HG03175 (cell line): ENCODE data around the gene KAT2A.

Source experiments
- ATAC-seq: cut with Tn5 transposase; IDR thresholded peaks from one replicate; pipeline ENCODE4 v1.9.1; 2021; ENCODE audit warnings: mild to moderate bottlenecking, moderate library complexity; ENCODE audit not compliant: unreplicated experiment

KAT2A gene

DNA sequence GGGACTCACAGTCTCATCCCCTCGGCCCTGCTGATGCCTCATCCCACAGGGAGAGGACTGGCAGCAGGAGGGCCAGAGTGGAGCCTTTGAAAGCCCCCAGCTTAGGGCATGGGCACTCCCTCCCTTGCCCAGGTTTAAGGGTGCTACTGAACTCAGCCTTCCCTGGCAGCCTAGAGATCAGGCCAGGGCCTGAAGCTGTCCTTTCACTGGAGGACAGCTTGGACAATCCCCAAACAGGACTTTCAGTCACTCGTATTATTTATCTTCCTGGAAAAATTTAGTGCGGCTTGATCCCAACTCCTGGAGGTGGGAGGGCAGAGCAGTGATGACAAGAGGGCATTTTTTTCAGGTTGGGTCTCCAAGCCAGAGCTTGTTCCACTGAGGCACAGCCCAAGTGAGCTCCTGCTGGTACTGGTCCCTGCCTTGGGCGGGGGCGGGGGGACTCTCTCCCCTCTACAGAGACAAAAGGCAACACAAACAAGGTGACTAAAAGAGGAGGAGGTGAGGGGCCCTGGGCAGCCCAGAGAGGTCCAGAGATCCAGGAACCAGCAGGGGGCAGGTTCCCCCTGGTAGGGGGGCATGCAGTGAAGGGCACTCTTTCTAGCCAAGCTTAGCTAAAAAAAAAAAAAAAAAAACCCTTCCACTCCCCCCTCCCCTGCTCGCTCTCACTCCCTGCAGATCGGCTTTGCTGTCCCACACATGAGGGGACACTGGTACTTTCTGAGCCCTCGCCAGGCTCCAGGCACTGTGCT lies 24.6 kb downstream of the KAT2A start:
- ATAC-seq = no peak

DNA sequence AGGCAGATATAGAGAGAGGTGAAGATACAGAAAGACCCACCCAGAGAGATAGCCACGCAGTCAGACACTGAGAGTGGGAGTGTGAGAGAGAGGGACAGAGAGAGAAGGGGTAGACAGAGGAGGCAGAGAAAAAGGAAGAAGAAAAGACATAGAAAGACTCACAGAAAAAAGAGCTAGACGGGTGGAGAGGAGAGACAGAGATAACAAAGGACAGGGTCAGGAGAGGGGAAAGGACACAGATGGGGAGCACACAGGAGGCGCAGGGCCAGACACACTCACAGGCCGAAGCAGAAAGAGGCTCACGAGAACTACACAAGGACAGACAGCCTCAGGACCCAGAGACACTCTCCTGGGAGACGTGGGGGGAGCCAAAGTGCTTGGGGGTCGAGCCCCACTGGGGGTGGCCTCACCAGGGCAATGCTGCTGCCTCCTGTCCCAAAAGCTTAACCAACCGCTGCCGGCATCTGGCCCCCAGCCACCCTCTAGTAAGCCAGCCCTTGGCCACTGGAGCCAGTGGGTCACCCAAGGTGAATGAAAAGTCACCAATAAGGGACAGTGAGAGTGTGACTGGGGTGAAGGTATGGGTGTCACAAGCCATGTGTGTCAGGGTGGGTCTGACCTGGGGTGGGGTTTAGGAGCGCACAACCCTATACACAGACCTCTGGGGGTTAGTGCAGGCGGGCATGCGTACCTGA lies 26.6 kb downstream of the KAT2A start:
- ATAC-seq = no peak

DNA sequence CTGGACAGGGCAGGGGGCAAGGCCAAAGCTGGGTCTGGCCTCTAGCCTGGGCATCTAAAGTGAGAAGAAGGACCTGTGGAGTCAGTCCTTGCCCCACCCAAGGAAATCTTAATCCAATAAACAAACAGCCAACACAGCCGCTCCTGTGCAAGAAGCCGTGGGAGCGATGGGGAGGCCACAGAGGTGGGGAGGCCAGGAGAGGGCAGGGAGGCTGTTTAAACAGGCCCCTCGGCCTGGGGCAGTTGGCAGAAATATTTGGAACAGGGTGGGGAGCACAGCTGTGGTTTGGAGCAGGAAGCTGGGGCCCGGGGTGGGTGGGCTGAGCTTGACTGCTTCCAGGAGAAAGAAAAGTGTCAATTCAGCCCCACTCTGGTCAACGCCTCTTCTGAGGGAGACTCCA lies 28.2 kb downstream of the KAT2A start:
- ATAC-seq = no peak

DNA sequence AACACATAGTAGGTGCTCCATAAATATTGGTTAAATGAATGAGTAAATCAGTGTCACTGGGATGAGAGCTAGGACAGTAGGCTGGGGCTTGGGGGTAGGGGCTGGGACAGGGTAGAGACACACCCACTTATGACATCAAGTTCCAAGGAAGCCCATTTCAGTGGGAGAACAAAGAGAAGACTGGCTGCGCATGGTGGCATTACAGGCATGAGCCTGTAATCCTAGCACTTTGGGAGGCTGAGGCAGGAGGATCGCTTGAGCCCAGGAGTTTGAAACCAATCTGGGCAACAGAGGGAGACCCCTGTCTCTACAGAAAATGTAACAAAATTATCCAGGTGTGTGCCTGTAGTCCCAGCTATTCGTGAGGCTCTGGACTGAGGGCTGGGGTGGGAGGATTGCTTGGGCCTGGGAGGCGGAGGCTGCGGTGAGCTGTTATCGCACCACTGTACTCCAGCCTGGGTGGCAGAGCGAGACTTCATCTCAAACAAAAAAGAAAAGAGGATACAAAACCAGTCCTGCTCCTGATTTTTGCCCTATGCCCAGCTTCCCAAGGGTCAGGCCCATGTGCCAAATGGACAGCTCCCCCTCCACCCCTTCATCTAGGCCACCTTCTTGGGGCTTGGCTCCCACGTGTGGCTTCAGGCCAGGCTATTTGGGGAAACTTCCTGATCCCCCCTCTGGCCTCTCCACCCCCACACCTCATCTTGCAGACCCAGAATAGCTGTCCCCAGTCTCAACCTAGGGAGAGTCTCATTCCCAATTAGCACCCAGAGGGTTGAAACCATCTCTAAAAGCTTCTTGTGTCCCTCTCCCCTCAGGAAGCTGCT lies 30.0 kb downstream of the KAT2A start:
- no peak for ATAC-seq

DNA sequence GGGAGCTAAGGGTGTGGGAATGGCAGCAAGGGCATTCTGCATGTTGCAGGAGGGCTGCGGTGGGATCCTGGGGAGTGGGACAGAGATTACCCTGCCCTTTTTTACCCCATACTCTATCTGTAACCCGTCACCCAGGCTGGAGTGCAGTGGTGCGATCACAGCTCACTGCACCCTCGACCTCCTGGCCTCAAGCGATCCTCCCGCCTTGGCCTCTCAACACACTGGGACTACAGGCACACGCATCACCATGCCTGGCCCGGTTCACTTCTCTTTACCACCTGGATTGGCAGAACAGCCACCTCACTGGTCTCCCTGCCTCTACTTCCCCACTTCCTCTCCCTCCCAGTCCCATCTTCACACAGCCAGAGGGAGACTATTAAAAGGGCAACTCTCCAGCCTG lies 32.4 kb downstream of the KAT2A start:
- ATAC-seq = no peak

DNA sequence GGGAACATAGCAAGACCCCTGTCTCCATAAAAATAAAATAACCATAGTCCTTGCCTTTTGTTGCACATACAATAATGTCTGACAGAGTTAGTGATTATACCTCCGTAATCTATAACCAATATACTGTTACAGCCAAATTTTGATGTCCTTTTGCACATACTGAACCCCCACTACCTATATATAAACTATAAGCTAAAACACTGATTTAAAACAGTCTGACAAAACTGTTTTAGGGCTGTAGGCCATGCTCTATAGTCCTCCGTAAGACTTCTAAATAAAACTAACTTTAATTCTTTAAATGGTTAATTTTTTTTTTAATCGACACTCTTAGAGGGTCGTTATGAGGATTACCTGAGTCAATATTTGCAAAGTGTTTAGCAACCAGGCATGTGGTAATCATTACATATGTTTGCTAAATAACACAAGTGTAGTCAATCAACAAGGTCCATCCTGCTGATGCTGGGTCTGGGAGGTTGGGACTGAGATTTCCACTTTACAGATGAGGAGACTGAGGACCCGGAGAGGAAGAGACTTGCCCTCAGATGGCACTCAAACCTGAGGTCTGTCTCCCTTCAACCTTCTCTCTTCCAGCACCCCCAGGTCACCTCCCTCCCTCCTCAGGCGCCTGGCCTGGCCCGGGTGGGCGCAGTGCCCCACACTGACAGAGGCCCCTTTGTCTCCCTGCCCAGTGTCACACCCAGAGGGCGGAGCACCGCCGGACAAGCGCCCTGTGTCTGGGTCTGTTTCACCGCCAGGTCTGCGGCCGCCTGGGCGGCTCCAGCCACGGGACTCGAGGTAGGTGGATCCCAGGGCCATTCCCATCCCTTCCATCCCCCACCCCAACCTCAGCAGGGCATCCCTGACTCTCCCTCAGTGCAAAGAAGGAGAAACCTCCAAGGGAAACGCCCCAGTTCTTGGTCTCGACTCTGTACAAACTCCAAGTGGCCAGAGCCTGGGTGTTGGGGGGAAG lies 33.1 kb downstream of the KAT2A start:
- ATAC-seq = no peak

DNA sequence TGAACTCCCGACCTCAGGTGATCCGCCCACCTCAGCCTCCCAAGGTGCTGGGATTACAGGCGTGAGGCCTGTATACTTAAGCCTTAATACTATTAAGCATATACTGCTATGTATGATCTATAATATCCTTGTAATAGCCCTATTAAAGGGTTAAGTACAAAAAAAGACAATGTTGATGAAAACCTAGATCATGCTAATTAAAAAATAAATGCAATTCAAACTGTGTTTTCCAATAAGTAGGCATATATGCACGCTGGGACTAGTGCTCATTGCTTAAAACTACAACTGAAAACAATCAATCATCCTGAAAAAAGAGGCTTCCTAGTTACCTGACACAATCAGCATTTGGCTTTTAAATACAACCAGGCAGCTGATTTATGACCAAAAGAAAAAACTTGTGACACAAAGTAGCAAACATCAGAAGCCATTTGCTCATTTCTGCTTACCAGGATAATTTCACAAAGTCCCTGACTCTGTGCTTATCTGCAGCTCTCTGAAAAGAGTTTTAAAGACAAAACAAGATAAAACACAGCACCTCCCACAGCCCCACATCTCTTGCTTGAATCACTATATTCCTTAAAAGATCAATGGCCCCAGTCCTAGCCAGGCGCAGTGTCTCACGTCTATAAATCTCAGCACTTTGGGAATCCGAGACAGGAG lies 34.0 kb downstream of the KAT2A start:
- no peak for ATAC-seq

DNA sequence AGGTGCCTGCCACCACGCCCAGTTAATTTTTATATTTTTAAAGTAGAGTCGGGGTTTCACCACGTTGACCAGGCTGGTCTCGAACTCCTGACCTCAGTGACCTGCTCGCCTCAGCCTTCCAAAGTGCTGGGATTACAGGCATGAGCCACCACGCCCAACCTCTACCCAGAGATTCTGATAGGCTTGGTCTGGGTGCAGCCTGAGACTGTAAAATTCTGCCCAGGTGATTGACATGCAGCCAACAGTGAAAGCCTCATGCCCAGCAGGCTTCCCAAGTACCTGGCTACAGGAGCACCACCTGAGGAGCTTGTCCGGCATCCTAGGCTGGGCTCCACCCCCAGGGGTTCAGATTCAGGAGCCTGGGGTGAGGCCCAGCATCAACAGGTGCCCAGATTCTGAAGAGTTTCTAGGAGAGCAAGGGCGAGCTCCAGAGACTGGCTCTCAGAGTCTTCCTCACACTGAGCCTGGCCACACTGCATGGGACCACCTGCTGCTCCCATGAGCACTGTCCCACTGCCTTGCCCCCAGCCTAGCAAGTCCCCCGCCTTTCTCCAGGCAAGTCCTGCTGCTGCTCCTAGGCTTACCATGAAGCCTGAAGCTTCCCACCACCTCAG lies 39.5 kb downstream of the KAT2A start:
- ATAC-seq = no peak

DNA sequence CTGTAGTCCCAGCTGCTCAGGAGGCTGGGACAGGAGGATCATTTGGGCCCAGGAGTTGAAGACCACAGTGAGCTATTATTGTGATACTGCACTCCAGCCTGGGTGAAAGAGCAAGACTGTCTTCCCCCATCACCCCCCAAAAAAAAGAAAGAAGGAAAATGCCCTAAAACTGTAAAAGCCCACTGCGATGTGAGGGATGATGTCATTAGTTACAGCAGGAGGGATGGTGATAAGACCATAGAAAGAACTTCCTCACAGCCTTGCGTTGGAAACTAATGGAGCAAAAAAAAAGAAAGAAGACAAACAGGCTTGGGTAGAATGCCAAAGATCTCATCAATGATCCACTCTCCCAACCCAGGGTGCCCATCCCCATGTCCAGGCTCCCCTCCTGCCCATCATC lies 41.6 kb downstream of the KAT2A start:
- ATAC-seq = no peak

DNA sequence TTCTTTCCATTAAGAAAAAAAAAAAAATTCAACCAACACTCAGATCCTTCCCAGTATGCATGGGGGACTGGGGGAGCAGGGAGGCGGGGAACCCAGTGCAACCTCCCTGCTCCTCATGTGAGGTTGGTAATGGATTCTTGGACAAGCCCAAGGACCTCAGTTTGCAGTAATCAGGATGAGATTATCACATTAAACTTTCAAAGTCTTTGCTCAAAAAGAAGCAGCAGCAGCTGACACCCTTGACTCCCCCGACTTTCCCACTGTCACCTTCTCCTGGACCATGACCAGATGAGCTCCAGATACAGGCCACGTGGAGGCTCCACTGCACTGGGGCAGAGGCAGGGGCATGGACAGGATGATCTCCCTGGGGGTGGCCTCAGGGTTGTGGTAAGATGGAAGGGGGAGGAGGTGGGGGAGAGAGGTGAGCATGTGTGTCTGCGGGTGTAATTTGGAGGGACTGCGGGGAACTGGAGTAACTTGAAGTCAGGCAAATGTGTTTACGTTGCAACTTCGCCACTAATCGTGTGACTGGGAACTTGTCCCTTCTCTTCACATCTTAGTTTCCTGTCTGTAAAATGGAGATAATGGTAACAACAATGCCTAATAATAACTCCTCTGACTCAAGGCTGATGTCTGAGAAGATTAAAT lies 42.6 kb downstream of the KAT2A start:
- ATAC-seq = no peak

DNA sequence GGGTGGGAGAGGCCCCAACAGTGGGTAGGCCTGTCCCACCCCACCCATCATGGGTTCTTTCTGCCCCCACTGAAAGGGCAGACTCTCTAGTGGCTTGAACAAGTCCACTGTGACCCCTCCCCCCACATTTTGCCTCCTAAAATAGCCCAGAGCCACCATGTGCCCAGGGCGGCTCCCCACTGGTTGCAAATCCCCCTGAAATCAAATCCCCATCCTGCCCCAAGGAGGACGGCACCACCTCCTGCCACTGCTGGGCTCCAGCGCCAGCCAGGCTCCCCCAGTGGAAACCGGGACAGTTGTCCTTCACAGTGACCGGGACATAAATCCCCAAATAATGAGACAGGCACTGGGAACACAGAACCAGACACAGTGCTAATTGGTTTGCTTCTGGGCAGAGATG lies 43.4 kb downstream of the KAT2A start:
- ATAC-seq = no peak

DNA sequence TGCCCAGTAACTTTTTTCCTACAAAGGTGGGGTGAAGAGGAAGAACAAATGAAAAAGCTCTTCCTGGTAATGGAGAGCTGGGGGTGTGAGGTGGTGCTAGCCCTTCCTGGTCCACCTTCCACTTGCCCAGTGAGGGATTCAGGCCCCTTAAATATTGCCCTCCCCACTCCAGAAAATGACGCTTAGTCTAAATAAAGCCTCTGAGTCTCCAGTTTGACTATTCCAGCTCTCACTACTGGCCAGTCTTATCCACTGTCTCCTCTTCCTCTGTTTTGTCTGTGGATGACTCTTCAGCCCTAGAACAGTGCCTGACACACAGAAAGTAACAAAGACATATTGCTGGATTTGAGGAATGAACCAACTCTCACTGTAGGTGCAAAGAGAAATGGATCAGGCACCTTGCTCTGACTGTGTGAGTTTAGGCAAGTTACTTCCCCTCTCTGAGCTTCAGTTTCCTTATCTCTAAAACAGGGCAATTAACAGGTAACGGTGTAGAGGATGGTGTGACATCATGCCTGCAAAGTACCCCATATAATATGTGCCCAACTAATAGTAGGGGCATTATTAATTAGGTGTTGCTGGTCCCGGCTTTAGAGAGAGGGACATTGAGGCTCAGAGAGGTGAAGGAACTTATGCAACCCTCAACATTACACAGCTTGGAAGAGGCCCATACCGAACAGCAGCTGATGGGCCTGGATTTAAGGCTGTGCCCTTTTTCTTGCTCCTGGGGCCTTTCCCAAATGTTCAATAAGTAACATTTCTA lies 44.2 kb downstream of the KAT2A start:
- ATAC-seq = no peak

DNA sequence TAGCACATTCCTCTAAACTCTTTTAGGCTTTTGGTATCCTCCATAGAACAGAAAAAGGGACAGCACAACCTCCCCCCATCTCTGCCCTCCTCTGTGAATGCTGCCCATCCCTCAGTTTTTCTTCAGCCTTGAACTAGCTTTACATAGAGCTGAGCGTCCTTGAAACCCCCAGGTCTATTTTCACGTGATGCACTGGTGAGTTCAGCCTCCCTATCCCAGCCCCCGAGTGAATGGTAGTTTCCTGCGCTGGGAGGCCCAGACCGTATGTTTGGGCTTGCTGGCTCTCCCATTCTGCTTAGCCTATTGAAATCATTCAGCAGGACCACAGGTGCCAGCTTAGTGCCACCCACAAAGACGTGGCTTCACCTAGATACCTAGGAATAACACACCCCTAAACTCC lies 45.4 kb downstream of the KAT2A start:
- no peak for ATAC-seq

DNA sequence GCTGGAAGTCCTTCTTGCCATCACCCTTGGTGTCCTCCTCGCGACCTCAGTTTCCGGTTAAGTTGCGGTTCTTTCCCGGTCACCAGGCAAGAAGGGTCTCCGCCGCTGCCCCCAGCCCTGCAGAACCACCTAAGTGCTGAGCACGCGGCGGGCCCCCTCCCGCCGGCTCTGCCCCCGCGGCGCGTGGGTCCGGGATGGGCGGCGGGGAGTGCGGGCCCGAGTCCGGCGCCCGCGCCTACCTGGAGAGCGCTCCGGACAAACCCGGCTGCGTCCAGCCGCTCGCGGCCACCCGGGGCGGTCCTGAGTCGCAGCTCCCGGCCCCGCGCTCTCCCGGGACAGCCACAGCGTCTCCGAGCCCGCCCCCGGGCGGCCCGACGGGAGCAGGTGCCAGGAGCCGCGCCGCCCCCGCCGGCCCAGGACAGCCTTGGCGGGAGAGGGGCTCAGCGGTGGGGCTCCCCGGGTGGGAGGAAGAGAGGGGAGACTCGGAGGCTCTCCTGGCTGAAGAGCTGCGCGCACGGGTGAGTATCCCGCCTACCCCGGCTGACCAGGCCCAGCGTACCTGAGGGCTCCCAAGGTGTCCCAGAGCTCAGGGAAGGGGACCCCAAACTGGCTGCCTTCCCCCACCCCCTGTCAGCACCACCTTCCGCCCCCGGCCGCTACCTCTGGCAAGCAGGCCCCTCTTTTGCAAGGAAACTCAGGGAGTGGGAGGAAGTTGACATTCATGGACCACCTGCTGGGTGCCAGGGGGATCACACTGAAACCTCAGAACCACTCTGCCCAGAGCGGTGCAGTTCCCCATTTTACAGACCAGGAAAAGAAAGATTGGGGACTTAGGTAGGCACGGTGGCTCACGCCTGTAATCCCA lies 48.6 kb downstream of the KAT2A start:
- ATAC-seq = no peak

DNA sequence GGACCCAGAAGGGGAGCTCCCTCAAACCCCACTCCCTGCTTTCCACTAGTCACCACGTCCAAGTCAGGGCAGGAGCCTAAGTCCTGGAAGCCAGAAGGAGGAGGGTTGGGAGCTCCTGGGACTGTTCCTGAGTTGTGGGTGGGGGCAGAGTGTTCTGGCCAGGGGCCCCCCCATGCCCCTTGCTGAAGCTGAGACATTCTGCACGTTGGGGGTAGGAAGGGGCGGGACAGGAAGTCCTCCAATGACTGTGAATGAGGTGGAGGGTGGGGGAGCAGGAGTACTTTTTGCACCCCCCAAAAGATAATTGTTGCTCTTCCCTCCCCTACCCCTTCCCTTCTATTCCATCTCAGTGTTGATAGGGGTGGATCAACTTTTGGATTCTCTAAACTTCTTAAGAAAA lies 49.4 kb downstream of the KAT2A start:
- no peak for ATAC-seq

DNA sequence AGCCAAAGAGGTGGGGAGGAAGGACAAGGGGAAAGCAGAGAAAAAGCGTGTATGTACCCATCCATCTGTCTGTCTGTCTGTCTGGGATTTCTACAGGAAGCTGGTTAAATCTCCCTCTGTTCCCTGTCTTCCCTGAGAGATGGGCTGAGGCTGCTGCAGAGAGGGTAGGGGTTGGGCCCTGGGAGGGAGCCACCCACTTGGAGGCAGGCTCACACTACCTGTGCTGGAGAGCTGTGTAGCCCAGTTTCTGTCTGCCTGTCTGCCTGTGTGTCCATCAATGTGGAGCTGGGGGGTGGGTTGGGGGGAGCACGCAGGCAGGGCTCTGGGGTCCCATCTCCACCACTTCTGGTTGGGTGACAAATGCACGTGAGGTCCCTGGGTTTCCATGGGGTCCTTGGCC lies 52.2 kb downstream of the KAT2A start:
- ATAC-seq = no peak

DNA sequence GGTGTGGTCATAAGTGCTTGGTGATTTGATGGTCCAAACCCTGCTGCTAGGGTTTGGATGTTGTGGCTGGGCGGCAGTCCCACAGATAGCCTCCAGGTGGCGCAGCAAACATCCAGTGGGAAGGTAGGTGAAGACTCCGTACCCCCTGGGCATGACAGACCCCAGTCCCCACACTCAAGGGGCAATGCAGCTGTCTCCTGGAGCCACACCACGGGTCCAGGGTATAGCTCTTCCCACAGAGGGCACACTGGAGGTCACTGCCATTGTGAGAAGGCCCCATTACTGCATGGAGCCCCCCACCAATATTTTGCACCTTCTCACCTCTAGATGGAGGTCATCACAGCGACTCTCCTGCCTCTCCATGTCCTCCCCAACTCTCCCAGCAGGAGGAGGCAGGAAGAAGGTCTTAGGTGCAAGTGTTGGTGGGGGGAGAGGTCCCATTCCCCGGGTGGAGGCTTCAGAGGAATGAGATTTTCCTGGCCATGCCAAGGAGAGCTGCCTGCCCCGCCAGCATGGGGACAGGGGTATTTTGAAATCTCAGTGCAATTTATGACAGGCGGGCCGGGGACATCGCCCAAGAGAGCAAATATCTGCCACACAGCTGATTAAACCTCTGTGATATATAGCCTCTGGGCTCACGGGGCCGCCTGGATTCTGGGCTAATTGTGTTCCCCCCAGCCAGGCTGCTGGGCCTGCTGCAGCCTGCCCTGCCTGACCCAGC lies 53.6 kb downstream of the KAT2A start:
- ATAC-seq = no peak
